WTC11 (cell line): ENCODE data around the gene F13B. TPM values are rescaled to one million over a fixed set of nuclear protein-coding genes. Genes with fewer than 3 reads are reported as not detected.

Source experiments
- ATAC-seq: fragments of 200-7000 bp; cut with Tn5 transposase; 2 replicates; pipeline ENCODE4 v1.10.0; 2021; ENCODE audit warnings: mild to moderate bottlenecking, moderate library complexity
- CTCF ChIA-PET: fragments of 300-600 bp; sonication (Branson Sonifier 250); formaldehyde crosslinking; loops from one replicate; lab custom pipeline; 2021; ENCODE audit warnings: antibody characterized with exemption; lab: Charles Lee
- POLR2A ChIA-PET: fragments of 350-600 bp; sonication (Branson Sonifier 250); formaldehyde crosslinking; loops from one replicate; lab custom pipeline; 2021; ENCODE audit warnings: antibody characterized with exemption; lab: Charles Lee
- DNase-seq: peaks from one replicate; pipeline ENCODE4 v3.0.0; 2021; ENCODE audit warnings: low spot score
- H3K27ac Mint-ChIP-seq: 2 replicates; pipeline ENCODE4 v1.8.0; 2021; ENCODE audit warnings: mixed read lengths
- H3K27me3 Mint-ChIP-seq: 2 replicates; pipeline ENCODE4 v1.8.0; 2021; ENCODE audit warnings: low read depth, mild to moderate bottlenecking, moderate library complexity, mixed read lengths
- H3K36me3 Mint-ChIP-seq: 2 replicates; pipeline ENCODE4 v1.8.0; 2021; ENCODE audit warnings: mixed read lengths
- H3K4me1 Mint-ChIP-seq: 2 replicates; pipeline ENCODE4 v1.8.0; 2022; ENCODE audit warnings: mixed read lengths
- H3K4me3 Mint-ChIP-seq: 2 replicates; pipeline ENCODE4 v1.8.0; 2021; ENCODE audit warnings: mild to moderate bottlenecking, moderate library complexity, mixed read lengths
- H3K9me3 Mint-ChIP-seq: 2 replicates; pipeline ENCODE4 v1.8.0; 2021; ENCODE audit warnings: mixed read lengths
- ATF1 ChIP-seq: sonication (generic); formaldehyde crosslinking; IDR thresholded peaks from 2 replicates; pipeline ENCODE4 v1.8.1; 2023; ENCODE audit warnings: mild to moderate bottlenecking, moderate library complexity, missing genetic modification reagents
- CREM ChIP-seq: sonication (generic); formaldehyde crosslinking; IDR thresholded peaks from 2 replicates; pipeline ENCODE4 v1.8.1; 2022; ENCODE audit warnings: mild to moderate bottlenecking, missing genetic modification reagents, moderate library complexity
- FOXK1 ChIP-seq: sonication (generic); formaldehyde crosslinking; IDR thresholded peaks from 2 replicates; pipeline ENCODE4 v1.8.0; 2022; ENCODE audit warnings: mild to moderate bottlenecking, moderate library complexity, missing genetic modification reagents
- GTF2I ChIP-seq: fragments of 250-450 bp; sonication (Bioruptor Pico); conservative IDR thresholded peaks from 2 replicates; pipeline ENCODE4 v1.4.0; 2021; ENCODE audit warnings: mild to moderate bottlenecking
- KAT7 ChIP-seq: sonication (generic); formaldehyde crosslinking; IDR thresholded peaks from 2 replicates; pipeline ENCODE4 v1.8.1; 2023; ENCODE audit warnings: missing genetic modification reagents, mild to moderate bottlenecking, borderline replicate concordance
- MYBL2 ChIP-seq: sonication (generic); formaldehyde crosslinking; IDR thresholded peaks from 2 replicates; pipeline ENCODE4 v1.8.1; 2023; ENCODE audit warnings: mild to moderate bottlenecking, moderate library complexity, missing genetic modification reagents
- RORB ChIP-seq: fragments of 250-450 bp; sonication (Bioruptor Pico); IDR thresholded peaks from 2 replicates; pipeline ENCODE4 v1.9.0; 2021; ENCODE audit warnings: mild to moderate bottlenecking
- SP1 ChIP-seq: sonication (generic); formaldehyde crosslinking; conservative IDR thresholded peaks from 2 replicates; pipeline ENCODE4 v1.8.1; 2022; ENCODE audit warnings: missing genetic modification reagents
- TP53 ChIP-seq: sonication (generic); formaldehyde crosslinking; IDR thresholded peaks from 2 replicates; pipeline ENCODE4 v1.8.1; 2023; ENCODE audit warnings: mild to moderate bottlenecking, missing genetic modification reagents
- USF2 ChIP-seq: sonication (generic); formaldehyde crosslinking; IDR thresholded peaks from 2 replicates; pipeline ENCODE4 v1.8.1; 2023; ENCODE audit warnings: mild to moderate bottlenecking, missing genetic modification reagents, moderate library complexity
- ZBTB21 ChIP-seq: sonication (generic); formaldehyde crosslinking; IDR thresholded peaks from 2 replicates; pipeline ENCODE4 v1.8.1; 2023; ENCODE audit warnings: mild to moderate bottlenecking, missing genetic modification reagents, borderline replicate concordance
- ZBTB43 ChIP-seq: sonication (generic); formaldehyde crosslinking; IDR thresholded peaks from 2 replicates; pipeline ENCODE4 v1.8.1; 2023; ENCODE audit warnings: mild to moderate bottlenecking, missing genetic modification reagents
- ZNF121 ChIP-seq: sonication (generic); formaldehyde crosslinking; IDR thresholded peaks from 2 replicates; pipeline ENCODE4 v1.8.0; 2023; ENCODE audit warnings: missing genetic modification reagents
- ZNF138 ChIP-seq: sonication (generic); formaldehyde crosslinking; conservative IDR thresholded peaks from 2 replicates; pipeline ENCODE4 v1.8.1; 2022; ENCODE audit warnings: mild to moderate bottlenecking, moderate library complexity, missing genetic modification reagents
- ZNF396 ChIP-seq: fragments of 250-450 bp; sonication (Bioruptor Pico); IDR thresholded peaks from 2 replicates; pipeline ENCODE4 v1.8.0; 2021; ENCODE audit warnings: mild to moderate bottlenecking, moderate library complexity, borderline replicate concordance
- ZNF532 ChIP-seq: fragments of 250-450 bp; sonication (Bioruptor Pico); IDR thresholded peaks from 2 replicates; pipeline ENCODE4 v1.9.0; 2021; ENCODE audit warnings: mild to moderate bottlenecking, borderline replicate concordance
- total RNA-seq: library from RNA; stranded (reverse); gene quantifications from 3 replicates; pipeline ENCODE4 v1.2.3, GENCODE V29; 2021
- TF ChIP-seq, protein P1 (sequence below): sonication (generic); formaldehyde crosslinking; IDR thresholded peaks from 2 replicates; pipeline ENCODE4 v1.8.1; 2023; ENCODE audit warnings: mild to moderate bottlenecking, missing genetic modification reagents, moderate library complexity
- TF ChIP-seq, protein P2 (sequence below): fragments of 250-450 bp; sonication (Bioruptor Pico); IDR thresholded peaks from 2 replicates; pipeline ENCODE4 v1.9.0; 2021; ENCODE audit warnings: mild to moderate bottlenecking
- TF ChIP-seq, protein P3 (sequence below): sonication (generic); formaldehyde crosslinking; IDR thresholded peaks from 2 replicates; pipeline ENCODE4 v1.8.0; 2022; ENCODE audit warnings: mild to moderate bottlenecking, missing genetic modification reagents
- TF ChIP-seq, protein P4 (sequence below): sonication (generic); formaldehyde crosslinking; IDR thresholded peaks from 2 replicates; pipeline ENCODE4 v1.8.0; 2022; ENCODE audit warnings: missing genetic modification reagents

Gene F13B
- total RNA-seq, 1 experiment from 2014 or later = not detected

DNA sequence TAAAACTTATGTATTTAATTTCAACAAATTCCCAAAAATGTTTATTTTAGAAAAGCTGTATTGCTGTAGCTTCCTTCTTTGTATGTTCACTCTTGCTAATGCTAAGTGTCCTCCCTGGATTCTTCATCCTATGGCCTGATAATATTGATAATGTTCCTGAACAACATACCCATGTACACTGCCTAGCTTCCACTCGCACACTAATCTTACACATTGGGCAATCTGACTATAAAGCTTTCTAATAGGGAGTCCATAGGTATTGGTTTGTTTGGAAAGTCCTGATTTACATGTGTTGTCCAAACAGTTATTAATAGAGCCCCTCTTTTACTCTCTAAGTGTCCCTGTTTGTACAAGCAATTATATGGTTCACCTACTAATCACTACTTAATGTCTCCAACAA is 783 bp downstream of the F13B start (continued):
- TF ChIP-seq ZNF532 (CRISPR knock-in tag) (no peak), GTF2I (CRISPR knock-in tag) (no peak), KAT7 (CRISPR knock-in tag) (no peak)
- TF ChIP-seq, protein P1, sequence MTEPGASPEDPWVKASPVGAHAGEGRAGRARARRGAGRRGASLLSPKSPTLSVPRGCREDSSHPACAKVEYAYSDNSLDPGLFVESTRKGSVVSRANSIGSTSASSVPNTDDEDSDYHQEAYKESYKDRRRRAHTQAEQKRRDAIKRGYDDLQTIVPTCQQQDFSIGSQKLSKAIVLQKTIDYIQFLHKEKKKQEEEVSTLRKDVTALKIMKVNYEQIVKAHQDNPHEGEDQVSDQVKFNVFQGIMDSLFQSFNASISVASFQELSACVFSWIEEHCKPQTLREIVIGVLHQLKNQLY (CRISPR knock-in tag) = no peak
- TF ChIP-seq, all 79 proteins: peak for 0

GRCh38 chr1:197065559-197065958 is 1.5 kb downstream of the F13B start:
- CTCF ChIA-PET = interaction anchor here (0.6 kb wide), 1 partner anchor 375 kb away, joined by 4 read pairs; no protein-coding TSS in a partner anchor
- Mint-ChIP-seq H3K36me3 (peaks cover 5% of the 10 kb centered on the region), H3K4me1 (no peaks in the 10 kb centered on the region), H3K9me3 (peaks cover 19% of the 10 kb centered on the region), H3K4me3 (no peak overlapping the region), H3K27me3 (no peaks in the 10 kb centered on the region), H3K27ac (no peak overlapping the region)
- ATAC-seq (no peak), DNase-seq (no peak)
- TF ChIP-seq ZBTB21 (CRISPR knock-in tag) (no peak), FOXK1 (CRISPR knock-in tag) (no peak), ZNF138 (CRISPR knock-in tag) (no peak), USF2 (CRISPR knock-in tag) (no peak), TP53 (CRISPR knock-in tag) (no peak), CREM (CRISPR knock-in tag) (no peak), ATF1 (CRISPR knock-in tag) (no peak), SP1 (CRISPR knock-in tag) (no peak), ZNF121 (CRISPR knock-in tag) (no peak), MYBL2 (CRISPR knock-in tag) (no peak), ZNF396 (CRISPR knock-in tag) (no peak), RORB (no peak), ZBTB43 (CRISPR knock-in tag) (no peak)
- TF ChIP-seq, protein P2, sequence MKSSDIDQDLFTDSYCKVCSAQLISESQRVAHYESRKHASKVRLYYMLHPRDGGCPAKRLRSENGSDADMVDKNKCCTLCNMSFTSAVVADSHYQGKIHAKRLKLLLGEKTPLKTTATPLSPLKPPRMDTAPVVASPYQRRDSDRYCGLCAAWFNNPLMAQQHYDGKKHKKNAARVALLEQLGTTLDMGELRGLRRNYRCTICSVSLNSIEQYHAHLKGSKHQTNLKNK (CRISPR knock-in tag) = no peak
- TF ChIP-seq, protein P3, sequence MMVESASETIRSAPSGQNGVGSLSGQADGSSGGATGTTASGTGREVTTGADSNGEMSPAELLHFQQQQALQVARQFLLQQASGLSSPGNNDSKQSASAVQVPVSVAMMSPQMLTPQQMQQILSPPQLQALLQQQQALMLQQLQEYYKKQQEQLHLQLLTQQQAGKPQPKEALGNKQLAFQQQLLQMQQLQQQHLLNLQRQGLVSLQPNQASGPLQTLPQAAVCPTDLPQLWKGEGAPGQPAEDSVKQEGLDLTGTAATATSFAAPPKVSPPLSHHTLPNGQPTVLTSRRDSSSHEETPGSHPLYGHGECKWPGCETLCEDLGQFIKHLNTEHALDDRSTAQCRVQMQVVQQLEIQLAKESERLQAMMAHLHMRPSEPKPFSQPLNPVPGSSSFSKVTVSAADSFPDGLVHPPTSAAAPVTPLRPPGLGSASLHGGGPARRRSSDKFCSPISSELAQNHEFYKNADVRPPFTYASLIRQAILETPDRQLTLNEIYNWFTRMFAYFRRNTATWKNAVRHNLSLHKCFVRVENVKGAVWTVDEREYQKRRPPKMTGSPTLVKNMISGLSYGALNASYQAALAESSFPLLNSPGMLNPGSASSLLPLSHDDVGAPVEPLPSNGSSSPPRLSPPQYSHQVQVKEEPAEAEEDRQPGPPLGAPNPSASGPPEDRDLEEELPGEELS (CRISPR knock-in tag) = no peak
- TF ChIP-seq, protein P4, sequence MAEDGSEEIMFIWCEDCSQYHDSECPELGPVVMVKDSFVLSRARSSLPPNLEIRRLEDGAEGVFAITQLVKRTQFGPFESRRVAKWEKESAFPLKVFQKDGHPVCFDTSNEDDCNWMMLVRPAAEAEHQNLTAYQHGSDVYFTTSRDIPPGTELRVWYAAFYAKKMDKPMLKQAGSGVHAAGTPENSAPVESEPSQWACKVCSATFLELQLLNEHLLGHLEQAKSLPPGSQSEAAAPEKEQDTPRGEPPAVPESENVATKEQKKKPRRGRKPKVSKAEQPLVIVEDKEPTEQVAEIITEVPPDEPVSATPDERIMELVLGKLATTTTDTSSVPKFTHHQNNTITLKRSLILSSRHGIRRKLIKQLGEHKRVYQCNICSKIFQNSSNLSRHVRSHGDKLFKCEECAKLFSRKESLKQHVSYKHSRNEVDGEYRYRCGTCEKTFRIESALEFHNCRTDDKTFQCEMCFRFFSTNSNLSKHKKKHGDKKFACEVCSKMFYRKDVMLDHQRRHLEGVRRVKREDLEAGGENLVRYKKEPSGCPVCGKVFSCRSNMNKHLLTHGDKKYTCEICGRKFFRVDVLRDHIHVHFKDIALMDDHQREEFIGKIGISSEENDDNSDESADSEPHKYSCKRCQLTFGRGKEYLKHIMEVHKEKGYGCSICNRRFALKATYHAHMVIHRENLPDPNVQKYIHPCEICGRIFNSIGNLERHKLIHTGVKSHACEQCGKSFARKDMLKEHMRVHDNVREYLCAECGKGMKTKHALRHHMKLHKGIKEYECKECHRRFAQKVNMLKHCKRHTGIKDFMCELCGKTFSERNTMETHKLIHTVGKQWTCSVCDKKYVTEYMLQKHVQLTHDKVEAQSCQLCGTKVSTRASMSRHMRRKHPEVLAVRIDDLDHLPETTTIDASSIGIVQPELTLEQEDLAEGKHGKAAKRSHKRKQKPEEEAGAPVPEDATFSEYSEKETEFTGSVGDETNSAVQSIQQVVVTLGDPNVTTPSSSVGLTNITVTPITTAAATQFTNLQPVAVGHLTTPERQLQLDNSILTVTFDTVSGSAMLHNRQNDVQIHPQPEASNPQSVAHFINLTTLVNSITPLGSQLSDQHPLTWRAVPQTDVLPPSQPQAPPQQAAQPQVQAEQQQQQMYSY = no peak
- POLR2A ChIA-PET = no interaction called here
